ENCODE data around the gene S1PR2. TPM values are rescaled to one million over a fixed set of nuclear protein-coding genes. Genes with fewer than 3 reads are reported as not detected.
A peak's percentile ranks its signal among the peaks of the same experiment; 100 is the strongest.

The S1PR2 gene
- total and polyA plus RNA-seq, 9 of the 15 experiments (the other 6 are each of a cell fraction or from before 2014, with no cell fraction given), result 1.5 to 3.9 (median 2.0) TPM

GRCh38 chr19:10192922-10193321 is 38.2 kb downstream of the S1PR2 start:
- no TSS peak for BruUV-seq (replicated peaks)
- POLR2A ChIA-PET, result interaction anchor here (0.6 to 1.5 kb wide), 6 partner anchors 13 to 1798 kb away, joined by 3 to 4 read pairs (median 3); partner anchors contain the start of gene ICAM1
- H3K27me3 ChIP-seq (ENCODE audit: control insufficient read depth in 2 of 2, insufficient read depth in 2 of 2, low read length in 2 of 2), result no peaks in the 10 kb centered on the region
- 0 out of 3 replicates have a peak overlapping the region, but pooled peaks have one; percentile 29 for H3K27ac ChIP-seq (ENCODE audit: extremely low read depth, low read depth, low read length)
- H3K36me3 ChIP-seq (ENCODE audit: control insufficient read depth, insufficient read depth, low read length), result peaks cover 46% of the 10 kb centered on the region
- H3K9ac ChIP-seq (ENCODE audit: insufficient read depth in 1 of 2, low read depth in 2 of 2, low read length in 2 of 2), result peak overlapping the region; percentile 92 to 97; a peak in 2 of 4 replicates
- H3K4me2 ChIP-seq (ENCODE audit: insufficient read depth, low read length), result peak overlapping the region; percentile 97
- H3K9me3 ChIP-seq (replicated peaks; ENCODE audit: control insufficient read depth, insufficient read depth, low read depth, low read length), result no peaks in the 10 kb centered on the region
- H3K79me2 ChIP-seq (ENCODE audit: control insufficient read depth, insufficient read depth, low read length), result peaks cover 70% of the 10 kb centered on the region
- no peak overlapping the region for H2AFZ ChIP-seq (ENCODE audit: low read depth, low read length)
- FAIRE-seq (no peak), ATAC-seq (no peak), DNase-seq (ENCODE audit: extremely low read depth in 1 of 4, low spot score in 3 of 4) (no peak)
- peak overlapping the region; percentile 88 for H3K4me3 ChIP-seq
- no peaks in the 10 kb centered on the region for H3K9me1 ChIP-seq (ENCODE audit: control insufficient read depth, insufficient read depth, low read length)
- WGBS (ENCODE audit: insufficient coverage, low coverage, missing lambda C conversion rate), result 87% methylated on average over 6 of the region's 6 CpGs
- TF ChIP-seq SMARCB1 (IDR thresholded peaks at IDR 0.05; ENCODE audit: insufficient read length, low read depth) (no peak), POLR2G (IDR thresholded peaks at IDR 0.05; ENCODE audit: low read depth, low read length) (no peak), PTTG1 (tag; IDR thresholded peaks at IDR 0.05; ENCODE audit: low read depth) (no peak), DPF2 (IDR thresholded peaks at IDR 0.05) (no peak), GATAD2B (IDR thresholded peaks at IDR 0.05; ENCODE audit: borderline replicate concordance) (no peak), MCM5 (IDR thresholded peaks at IDR 0.05; ENCODE audit: low read depth) (no peak), ZNF75A (CRISPR knock-in tag; IDR thresholded peaks at IDR 0.05) (no peak), SIN3B (IDR thresholded peaks at IDR 0.05; ENCODE audit: low read depth) (no peak), ETV5 (CRISPR knock-in tag; IDR thresholded peaks at IDR 0.05; ENCODE audit: low read depth) (no peak), RBM25 (IDR thresholded peaks at IDR 0.05; ENCODE audit: low read depth, low read length, severe bottlenecking) (no peak), FOXA1 (IDR thresholded peaks at IDR 0.05; ENCODE audit: borderline replicate concordance) (no peak), PHF20 (IDR thresholded peaks at IDR 0.05; ENCODE audit: partially characterized antibody) (no peak), ARNT (IDR thresholded peaks at IDR 0.05) (no peak)
- TF ChIP-seq, protein P1, sequence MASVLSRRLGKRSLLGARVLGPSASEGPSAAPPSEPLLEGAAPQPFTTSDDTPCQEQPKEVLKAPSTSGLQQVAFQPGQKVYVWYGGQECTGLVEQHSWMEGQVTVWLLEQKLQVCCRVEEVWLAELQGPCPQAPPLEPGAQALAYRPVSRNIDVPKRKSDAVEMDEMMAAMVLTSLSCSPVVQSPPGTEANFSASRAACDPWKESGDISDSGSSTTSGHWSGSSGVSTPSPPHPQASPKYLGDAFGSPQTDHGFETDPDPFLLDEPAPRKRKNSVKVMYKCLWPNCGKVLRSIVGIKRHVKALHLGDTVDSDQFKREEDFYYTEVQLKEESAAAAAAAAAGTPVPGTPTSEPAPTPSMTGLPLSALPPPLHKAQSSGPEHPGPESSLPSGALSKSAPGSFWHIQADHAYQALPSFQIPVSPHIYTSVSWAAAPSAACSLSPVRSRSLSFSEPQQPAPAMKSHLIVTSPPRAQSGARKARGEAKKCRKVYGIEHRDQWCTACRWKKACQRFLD (CRISPR knock-in tag; IDR thresholded peaks at IDR 0.05), result no peak
- in situ Hi-C loops (cut with MboI) (no loop called here), intact Hi-C loops (cut with micrococcal nuclease) (no loop called here)
- CTCF ChIA-PET (ENCODE audit: low intra/inter-chr PET ratio), result no interaction called here
- peaks cover 3 to 25% of the 10 kb centered on the region in 2 experiments; a peak in 4 of 5 replicates for H3K4me1 ChIP-seq (replicated peaks in 1 of 2; ENCODE audit: control insufficient read depth in 2 of 2, insufficient read depth in 2 of 2, low read length in 2 of 2)
- H4K20me1 ChIP-seq (replicated peaks; ENCODE audit: control insufficient read depth, insufficient read depth, low read length), result peaks cover 16% of the 10 kb centered on the region

Data from K562 (cell line).